GM21515 (cell line): ENCODE results near the gene IRX6.

Source experiments
- ATAC-seq: cut with Tn5 transposase; IDR thresholded peaks from one replicate; pipeline ENCODE4 v1.9.1; 2021; ENCODE audit not compliant: unreplicated experiment

Gene IRX6

GRCh38 chr16:55323637-55324271, at the start of gene IRX6:
Gene IRX6 (plus strand): TSS chr16:55324203. CDS start chr16:55325092, 889 bp downstream.
- no peak for ATAC-seq

GRCh38 chr16:55274391-55274790, 49.6 kb upstream of the IRX6 start:
- no peak for ATAC-seq

GRCh38 chr16:55275167-55275566, 48.8 kb upstream of the IRX6 start:
- ATAC-seq, result no peak

- no peak for ATAC-seq
Measured at GRCh38 chr16:55275869-55276268, 48.1 kb upstream of the IRX6 start.

- no peak for ATAC-seq
Measured at GRCh38 chr16:55277536-55277935, 46.5 kb upstream of the IRX6 start.

GRCh38 chr16:55279598-55279997, 44.4 kb upstream of the IRX6 start:
- no peak for ATAC-seq

GRCh38 chr16:55280587-55280986, 43.4 kb upstream of the IRX6 start:
- no peak for ATAC-seq

DNA sequence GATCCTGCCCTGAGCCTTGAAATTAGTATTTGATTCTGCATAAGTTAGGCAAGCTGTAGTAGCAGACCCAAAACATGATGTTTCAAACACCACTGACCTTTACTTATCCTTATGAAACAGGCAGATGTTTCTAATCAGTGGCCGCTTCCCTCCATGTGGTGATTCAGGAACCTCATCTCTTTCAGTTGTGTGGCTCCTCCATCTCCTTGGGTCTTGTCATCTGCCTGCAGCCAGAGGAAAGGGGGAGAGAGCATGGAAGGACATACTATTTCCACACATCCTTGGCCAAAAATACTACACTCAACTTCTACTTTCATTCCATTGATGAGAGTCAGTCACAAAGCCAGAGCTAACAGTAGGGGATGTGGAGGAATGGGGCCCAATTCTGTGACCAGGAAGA, 41.6 kb upstream of the IRX6 start:
- ATAC-seq, result no peak

- no peak for ATAC-seq
Measured at GRCh38 chr16:55283812-55284717, 39.9 kb upstream of the IRX6 start.

DNA sequence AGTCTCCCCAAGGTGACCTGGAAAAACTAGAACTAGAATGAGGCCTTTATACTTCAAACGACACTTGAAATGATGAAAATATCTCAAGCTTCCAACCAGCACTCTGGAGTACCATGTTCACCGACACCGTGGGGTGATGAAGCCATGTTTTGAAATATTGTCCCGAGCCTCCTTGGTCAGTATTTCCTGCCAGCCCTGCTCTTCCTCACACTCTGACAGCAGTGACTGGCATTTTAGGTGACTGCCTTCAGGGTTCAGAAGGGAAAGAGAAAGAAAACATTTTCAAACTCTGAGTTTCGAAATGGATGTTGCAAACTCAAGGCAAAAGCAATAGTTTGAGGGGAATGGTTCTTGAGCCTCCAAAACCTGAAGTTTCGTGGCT, 39.3 kb upstream of the IRX6 start:
- ATAC-seq, result no peak

DNA sequence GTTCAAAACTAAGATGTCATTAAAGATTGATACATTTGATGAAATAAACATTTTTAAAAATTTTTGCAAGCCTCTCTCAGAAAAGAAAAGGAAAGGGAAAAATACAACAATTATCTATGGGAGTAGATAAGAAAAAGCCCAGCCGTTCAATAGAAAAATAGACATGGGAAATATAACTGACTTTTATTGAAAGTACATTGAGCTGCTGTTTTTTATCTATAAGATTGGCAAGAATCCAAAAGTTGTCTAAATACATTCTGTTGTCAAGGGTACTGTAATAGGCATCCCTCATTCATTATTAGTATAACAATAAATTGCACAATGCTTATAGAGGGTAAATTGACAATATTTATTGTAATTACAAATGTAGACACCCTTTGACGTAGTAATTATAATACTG, 38.4 kb upstream of the IRX6 start:
- ATAC-seq, result no peak

GRCh38 chr16:55289353-55289752, 34.6 kb upstream of the IRX6 start:
- ATAC-seq, result no peak

DNA sequence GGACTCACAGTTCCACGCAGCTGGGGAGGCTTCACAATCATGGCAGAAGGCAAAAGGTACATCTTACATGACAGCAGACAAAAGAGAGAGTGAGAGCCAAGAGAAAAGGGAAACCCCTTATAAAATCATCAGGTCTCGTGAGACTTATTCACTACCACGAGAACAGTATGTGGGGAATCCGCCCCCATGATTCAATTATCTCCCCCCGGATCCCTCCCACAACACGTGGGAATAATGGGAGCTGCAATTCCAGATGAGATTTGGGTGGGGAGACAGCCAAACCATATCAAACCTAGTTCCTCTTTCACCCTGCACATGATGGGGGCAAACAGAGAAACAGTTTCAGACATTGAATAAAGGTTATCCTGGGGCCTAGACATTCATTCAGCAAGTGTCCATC, 32.2 kb upstream of the IRX6 start:
- ATAC-seq, result no peak

GRCh38 chr16:55292491-55292890, 31.5 kb upstream of the IRX6 start:
- no peak for ATAC-seq

- no peak for ATAC-seq
Measured at GRCh38 chr16:55294129-55294528, 29.9 kb upstream of the IRX6 start.

GRCh38 chr16:55294931-55295342, 29.1 kb upstream of the IRX6 start:
- ATAC-seq, result no peak

GRCh38 chr16:55297062-55297909, 26.7 kb upstream of the IRX6 start:
- no peak for ATAC-seq

DNA sequence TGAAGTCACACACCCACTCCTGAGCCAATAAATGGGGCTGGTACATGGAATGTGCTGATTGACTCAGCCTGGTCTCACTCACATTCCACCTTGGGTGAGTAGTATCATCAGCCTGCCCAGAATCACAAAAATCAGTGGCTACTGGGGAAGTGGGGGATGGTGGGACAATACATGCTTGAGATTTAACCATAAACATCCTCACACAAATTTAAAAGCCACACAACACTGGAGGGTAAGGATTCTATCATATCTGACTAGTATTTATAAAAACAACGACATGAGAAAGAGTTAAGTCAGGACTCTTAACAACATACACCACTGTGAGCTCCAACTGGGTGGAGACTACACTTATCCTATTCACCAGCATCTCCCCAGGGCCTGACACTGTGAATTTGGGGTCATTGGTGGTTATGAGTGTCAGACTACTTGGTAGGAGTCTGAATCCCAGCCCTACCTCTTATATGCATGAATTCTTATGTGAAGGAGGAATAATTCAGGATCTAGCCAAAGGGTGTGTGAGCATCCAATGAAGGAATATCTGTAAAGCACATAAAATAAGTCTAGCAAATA, 26.0 kb upstream of the IRX6 start:
- no peak for ATAC-seq

DNA sequence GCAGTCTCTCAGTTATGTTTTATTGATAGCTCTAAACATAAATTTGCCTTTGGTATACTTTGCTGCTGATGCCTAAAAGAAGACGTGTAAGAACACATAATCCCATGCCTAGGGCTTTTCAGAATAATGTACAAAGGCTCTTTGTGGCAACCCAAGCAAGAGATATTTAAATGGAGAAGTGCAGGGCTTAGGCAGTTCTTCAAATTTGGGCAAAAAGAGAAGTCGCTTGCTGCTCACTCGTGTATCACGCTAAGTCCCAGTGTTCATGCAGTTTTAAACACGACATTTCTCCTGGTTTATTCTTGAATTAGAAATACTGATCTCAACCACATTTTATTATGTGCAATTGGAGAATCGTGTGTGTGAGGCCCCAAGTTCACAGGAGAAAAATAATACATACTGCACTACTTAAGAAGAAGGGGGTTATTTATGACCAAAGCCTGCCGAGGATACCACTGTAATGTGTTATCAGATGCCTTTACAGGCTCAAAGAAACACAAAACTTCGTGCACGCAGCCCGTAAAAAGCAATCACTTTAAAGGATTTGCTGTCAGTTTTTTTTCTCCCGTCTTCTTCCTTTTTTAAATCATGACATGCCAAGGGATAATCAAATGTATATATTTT, 22.5 kb upstream of the IRX6 start:
- no peak for ATAC-seq

GRCh38 chr16:55302635-55303034, 21.4 kb upstream of the IRX6 start:
- no peak for ATAC-seq

- ATAC-seq, result no peak
Measured at GRCh38 chr16:55308973-55309372, 15.0 kb upstream of the IRX6 start.
